OCI-LY3 (cell line): ENCODE measurements around the gene LEMD2.

Experiments used
- CTCF ChIP-seq: fragments of 200-600, 300-600 bp; sonication (generic); IDR thresholded peaks from 2 replicates; pipeline ENCODE4 v1.5.1; 2014; ENCODE audit warnings: antibody characterized with exemption, low read length, low read depth
- EZH2phosphoT487 ChIP-seq: fragments of 200-600 bp; shearing (Covaris generic); IDR thresholded peaks from 2 replicates; pipeline ENCODE4 v1.6.1; 2018; ENCODE audit warnings: antibody characterized with exemption, mixed run types, low read depth

- no peak for TF ChIP-seq CTCF
- TF ChIP-seq EZH2phosphoT487 = no peak
Observed at GRCh38 chr6:33774774-33775173, 14.2 kb downstream of the LEMD2 start.
